Measurements from ENCODE around the gene FBXO9. TPM values are rescaled to one million over a fixed set of nuclear protein-coding genes. Genes with fewer than 3 reads are reported as not detected.
A peak's percentile ranks its signal among the peaks of the same experiment; 100 is the strongest.

Gene FBXO9
- polyA plus RNA-seq, 5 donors, result 93.4 to 132 (median 108) TPM

DNA sequence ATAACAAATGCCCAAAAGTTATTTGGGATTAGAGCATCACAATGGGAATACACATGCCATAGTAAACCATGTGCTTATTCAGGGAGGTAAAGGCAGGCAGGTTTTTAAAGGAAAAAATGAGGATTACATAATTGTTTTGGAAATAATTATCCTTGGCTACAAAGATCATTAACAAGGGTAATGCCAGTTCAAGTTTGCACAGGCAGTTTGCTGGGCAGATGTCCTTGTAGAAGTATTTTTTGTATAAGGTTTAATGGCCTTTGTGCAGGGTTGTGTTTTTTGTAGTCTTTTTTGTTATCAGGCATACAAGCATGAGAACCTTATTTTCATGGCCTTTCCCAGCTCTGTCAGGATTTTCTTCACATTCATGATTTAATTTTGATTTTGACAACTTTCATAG, 24.7 kb downstream of the FBXO9 start:
- DNase-seq, result no peak

DNA sequence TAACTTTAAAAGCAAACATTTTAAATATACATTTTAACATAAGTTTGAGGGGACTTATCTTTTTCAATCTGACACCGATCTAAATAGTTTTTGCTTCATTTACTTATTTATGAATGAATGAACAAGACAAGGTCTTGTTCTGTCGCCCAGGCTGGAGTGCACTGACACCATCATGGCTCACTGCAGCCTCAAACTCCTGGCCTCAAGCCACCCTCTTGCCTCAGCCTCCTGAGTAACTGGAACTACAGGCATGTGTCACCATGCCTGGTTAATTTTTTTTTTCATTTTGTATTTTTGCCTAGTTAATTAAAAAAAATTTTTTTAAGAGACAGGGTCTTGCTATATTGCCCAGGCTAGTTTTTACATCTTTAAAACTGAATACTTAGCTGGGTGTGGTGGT, 25.4 kb downstream of the FBXO9 start:
- no peak for DNase-seq

DNA sequence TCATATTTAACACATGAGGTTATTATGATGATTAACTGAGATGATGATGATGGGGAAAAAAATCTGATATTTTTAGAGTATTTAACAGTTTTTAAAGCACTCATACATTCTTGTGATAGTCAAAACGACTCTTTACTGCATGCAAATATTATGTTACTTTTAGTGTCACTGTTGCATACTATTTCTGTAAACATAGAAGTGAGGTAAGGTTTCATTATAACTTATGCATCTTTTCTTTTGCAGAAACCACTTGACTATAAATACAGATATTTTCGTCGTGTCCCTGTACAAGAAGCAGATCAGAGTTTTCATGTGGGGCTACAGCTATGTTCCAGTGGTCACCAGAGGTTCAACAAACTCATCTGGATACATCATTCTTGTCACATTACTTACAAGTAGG, 30.1 kb downstream of the FBXO9 start:
- DNase-seq, result no peak

DNA sequence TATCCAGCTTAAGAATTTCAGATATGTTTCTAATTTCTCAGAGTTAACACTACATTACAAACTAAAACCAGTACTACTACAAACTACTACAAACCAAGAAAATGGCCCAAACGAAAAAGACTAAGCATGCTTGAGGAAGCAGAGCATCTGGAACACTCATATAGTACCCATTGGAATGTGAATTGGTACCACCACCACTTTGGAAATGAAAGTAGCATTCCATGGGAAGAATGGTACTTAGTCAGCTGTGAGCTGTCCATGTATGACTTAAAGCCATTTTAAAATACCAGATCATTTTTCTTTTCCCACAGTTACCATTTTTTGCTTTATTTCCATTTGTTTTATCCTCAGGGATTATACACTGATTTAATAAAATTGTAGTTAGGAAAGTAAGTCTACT, 30.5 kb downstream of the FBXO9 start:
- DNase-seq, result no peak

DNA sequence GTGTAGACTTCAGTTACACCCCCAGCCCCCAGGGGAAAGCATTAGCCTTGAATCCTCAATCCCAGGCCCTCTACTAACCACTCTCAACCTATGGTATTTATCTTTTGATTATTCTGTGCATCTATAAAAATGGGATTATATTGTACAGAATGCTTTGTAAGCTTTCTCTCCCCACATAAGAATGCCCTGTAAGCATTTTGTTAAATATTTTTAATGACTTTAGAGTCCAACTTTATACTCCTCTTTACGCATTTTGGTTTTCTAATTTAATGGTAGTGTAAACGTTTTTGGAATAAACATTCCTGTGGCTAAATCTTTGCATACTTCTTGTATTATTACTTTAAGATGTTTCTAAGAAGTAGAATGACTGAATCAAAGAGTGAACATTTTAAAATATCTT, 35.4 kb downstream of the FBXO9 start:
- DNase-seq, result no peak

DNA sequence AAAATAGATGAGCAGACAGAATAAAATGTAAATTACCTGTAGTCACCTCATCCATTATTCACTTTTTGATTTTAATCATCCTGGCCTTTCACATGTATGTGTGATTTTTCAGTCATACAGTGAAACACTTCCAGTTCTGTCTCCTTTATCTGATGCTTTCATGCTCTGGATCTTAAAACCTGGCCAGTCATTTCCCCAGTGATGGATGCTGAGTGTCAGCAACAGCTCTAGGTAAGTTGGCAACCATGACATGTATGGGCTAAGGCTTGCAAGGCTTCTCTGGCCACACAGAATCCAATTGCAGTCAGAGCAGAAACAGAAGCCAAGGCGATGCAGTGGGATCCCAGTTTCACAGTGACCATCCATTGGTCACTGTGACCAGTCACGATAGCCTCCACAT, 35.8 kb downstream of the FBXO9 start:
- no peak for DNase-seq

DNA sequence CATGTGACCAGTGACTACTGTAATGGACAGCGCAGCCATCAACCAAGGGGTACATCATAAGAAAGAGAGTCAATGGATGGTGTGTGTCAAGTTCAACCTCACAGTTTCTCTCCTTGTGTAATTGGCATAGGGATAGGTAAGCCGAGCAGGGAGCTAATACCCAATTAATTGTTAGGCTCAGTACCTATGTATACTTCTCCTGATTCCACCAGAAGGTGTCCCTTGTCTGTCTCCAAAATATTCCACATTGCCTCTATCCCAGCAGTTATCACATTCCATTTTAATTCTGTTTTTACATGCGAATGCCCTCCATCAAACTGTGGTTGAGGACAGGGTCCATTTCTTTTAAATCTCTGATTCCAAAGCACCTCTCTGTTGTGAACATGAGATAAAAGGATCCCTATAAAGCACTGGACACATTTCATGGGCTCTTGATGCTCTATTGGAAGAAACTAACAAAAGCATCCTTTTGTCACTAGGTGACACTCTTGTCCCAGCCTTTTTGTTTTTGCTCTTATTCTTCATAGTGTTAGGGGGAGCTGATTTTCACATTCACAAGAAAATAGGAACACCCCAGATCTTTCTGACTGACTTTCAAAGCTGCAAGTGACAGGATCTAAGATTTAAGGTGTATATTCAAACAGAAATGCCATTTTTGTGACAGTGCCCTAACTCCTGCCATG, 38.9 kb downstream of the FBXO9 start:
- DNase-seq, result no peak

DNA sequence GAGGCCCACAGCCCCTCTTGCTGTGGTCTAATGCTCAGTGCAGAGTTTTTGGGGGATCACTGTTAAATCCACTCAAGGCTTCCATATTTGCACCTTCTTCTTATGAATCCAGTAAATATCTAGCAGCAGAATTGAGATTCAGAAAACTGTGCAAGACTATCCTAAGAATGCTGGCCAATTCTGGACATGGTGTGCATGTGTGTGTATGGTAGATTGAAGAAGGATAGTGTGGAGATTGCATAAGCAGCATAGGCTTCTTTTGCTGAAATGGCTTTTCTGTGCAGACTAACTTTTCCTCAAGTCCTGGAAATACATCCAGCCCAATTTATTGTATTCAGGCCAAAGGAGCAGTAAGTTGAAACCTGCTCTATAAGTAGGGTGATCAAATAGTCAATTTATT, 39.7 kb downstream of the FBXO9 start:
- no peak for DNase-seq

DNA sequence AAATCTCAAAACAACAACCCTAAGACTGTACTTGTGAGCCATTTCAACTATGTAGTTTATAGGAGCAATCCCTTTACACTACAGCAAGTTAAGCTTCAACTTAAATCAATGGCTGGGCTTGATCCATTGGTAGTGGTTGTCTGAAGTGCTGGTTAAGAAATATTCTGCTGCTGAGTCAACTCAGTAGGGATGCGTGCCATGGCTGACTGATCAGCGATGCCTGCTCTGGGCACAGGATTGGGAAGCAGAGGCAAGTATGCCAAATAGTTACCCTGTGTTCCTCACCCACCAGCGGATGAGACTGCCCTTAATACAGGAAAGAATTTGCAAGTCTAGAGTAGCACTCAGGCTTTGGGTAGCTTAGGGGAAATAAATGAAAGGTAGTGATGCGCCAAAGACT, 41.9 kb downstream of the FBXO9 start:
- DNase-seq, result no peak

DNA sequence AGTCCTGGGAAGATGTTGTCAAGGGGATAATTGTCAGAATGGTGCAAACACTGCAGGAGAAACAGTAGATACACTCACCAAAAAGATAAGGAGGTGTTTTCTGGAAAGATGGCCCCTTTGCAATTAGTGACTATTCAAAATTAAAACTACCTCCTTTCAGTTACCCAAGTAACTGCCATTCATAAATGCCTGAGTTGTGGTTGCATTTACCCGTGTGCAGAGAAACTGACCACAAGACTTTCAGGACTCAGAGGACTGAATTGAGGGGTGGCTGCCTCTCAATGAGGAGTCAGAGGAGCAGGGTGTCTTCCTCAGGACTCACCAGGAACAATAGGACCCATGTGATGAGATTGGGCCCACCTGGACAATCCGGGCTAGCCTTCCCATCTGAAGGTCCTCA, 44.4 kb downstream of the FBXO9 start:
- DNase-seq, result no peak

DNA sequence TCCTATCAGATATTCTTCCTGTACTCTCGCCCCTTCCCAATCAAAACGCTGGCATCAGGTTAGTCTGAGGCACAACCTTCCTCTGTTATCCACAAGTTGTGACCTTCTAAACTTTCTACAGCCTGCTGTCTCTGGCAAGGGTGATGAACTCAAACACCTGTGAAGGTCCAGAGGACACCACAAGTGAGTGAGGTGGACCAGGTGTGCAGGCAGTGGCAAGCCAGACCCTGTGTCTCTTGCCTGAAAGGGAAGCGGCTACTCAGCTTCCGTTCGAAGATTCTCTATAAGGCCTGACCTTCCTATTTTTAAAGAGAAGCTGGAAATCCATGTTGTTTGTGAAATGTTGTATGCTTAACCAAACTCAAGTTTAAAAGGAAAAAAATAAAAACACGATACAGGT, 46.7 kb downstream of the FBXO9 start:
- no peak for DNase-seq

DNA sequence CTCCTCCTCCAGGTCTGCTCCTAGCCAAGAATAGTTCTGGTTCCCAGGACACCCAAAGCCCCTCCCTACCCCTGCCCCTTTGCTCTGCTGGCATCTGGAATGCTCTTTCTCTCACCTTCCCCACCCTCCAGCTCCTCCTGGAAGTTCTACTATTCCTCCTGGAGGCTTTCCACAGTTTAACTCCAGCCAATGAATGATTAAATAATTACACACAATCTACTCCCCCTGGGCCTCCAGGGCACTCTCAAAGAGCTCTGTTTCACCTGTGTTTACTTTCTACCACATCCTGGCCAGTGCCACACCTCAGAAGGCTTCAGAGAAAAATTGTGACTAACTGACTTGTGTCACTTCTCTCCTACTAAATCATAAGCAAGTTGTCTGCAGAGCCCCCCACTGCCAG, 47.2 kb downstream of the FBXO9 start:
- peak; percentile 9 to 13 for DNase-seq

DNA sequence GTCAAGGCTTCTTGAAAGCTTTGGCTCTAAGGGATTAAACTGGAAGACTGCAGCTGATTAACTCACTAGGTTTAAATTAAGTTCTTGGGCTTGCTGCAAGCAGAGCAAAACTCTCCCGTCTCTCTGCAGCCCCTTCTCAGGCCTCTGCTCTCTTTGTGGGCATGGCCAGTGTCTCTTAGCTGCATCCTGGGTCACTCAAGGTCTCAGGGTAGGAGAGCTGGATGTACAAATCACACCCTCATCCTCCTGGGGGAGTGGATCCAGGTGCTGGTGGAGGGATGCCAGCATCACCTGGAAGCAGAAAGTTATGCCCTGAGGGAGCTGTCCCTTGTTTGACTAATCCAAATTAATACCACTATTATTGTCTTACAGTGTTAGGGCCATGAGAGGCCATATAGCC, 47.7 kb downstream of the FBXO9 start:
- no peak for DNase-seq

DNA sequence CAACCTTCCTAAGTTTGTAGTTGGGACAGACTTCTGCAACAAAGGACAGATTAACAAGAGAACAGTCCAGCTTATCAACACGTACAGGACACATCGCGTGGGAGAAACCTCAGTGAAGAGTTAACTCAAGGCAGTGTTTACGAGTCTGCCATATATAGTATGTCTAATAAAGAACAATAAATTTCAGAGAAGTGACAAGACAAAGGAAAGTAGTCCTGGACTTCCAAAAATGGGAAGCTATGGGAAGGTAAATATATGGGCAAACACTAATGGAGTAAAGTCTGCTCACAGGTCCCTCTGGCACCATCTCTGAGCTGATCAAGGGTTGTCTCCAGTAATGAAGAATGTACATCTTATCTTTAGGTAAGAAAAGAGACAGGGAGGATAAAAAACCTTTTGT, 48.5 kb downstream of the FBXO9 start:
- DNase-seq, result no peak

DNA sequence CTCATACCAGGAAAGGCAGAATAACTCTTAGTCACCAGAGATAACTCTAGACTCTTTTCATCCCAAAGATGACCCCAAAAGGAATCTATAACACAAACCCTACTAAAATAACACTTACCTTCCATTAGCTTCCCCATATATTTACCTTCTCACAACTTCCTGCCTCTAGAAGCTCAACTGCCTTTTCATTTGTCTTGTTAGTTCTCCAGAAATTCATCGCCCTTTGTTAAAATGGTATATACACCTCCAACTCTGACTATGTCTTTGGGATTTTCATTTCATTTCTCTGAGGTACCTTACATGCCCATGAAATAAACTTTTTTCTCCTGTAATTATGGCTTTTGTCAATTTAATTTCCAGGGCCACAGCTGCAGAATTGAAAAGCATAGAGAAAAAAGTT, 49.9 kb downstream of the FBXO9 start:
- no peak for DNase-seq

DNA sequence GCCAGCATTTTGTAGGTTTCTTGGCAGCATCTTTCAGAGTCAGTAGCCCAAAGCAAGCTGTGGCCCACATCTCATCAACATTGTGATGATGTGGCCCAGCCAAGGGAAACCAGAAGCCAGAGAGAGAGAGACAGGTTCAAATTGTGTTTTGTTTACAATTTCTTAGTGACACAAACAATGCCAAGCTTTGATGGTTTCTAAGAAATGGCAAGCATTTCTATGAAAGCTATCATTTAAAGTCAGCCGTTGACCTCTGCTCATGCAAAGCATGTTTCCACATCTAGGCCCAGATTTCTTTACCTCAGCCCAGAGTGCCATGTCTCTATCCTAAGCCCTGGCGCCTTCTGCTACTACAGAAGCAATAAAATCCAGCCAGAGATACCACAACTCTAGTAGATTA, 50.5 kb downstream of the FBXO9 start:
- no peak for DNase-seq

DNA sequence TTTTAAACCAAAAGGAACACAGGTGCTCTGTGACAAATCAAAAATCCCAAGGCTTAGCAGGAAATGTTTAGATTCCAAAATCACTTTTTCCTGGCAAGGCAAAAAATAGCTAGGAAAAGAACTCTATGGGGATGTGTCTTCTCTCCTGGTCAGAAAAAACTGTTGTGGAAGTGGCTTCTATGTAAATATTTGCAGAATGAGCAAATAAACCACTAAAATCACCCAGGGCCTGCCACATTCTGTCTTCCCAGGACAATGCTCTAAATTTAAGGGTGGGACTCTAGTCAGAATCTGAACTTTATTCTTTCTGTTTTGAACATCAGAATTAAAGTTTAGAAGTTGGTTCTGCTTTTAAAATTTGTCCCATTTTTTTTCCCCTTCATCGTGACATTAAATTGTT, 54.1 kb downstream of the FBXO9 start:
- DNase-seq, result no peak

DNA sequence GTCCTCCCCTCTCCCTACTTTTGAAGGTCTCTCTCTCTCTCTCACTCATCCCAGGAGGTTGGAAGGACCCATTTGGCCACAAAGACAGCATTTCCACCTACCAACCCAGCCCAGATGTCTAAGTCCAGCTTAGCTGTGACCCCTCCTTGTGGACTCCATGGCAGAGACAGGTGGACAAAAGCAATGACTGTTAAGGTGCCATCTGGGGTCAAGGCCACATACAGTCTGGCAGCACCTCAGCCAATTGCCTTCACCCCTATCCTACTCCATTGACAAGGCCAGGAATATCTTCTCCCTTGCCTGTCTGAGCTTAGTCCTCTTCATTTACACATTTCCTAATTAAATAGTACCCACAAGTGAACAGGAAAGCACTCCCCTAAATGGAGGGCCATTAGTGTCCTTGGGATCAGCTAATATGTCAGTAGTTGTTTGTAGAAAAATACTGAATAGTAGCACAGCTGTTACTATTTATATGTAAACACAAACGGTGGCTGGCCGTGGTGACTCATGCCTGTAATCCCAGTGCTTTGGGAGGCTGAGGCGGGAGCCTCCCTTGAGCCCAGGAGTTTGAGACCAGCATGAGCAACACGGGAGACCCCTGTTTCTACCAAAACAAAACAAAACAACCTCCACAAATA, 54.7 kb downstream of the FBXO9 start:
- DNase-seq, result no peak

DNA sequence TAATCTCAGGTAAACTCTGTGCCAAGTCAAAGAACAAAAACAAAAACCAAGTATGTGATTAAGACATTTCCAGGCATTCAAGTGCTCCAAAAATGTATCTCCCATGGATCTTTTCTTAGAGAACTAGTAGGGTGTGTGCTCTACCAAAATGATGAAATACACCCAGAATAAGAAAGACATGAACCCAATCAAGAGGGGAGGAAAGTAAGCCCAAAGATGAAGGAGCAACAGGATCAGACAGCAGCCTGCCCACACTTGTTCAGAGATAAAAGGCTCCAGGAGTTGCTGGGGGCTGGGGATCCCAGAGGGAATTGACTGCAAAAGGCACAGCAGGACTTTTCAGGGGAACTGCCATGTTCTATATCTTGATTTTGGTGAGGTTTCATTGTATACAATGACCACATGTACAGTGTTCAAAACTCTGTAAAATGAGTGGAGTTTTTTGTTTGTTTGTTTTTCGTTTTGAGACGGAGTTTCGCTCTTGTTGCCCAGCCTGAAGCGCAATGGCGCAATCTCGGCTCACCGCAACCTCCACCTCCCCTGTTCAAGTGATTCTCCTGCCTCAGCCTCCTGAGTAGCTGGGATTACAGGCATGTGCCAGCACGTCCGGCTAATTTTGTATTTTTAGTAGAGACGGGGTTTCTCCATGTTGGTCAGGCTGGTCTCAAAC, 59.1 kb downstream of the FBXO9 start:
- DNase-seq, result no peak

DNA sequence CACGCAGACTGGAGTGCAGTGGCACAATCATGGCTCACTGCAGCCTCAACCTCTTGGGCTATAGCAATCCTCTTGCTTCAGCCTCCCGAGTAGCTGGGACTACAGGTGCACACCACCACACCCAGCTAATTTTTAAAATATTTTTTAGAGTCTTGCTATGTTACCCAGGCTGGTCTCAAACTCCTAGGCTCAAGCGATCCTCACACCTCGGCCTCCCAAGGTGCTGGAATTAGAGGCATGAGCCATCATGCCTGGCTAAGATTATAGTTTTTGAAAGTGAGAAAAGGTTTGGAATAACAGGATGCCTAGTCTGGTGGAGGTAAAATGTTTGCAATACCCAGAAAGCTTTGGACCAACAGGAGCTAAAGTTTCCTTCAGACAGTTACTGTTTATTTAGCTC, 60.1 kb downstream of the FBXO9 start:
- DNase-seq, result no peak

DNA sequence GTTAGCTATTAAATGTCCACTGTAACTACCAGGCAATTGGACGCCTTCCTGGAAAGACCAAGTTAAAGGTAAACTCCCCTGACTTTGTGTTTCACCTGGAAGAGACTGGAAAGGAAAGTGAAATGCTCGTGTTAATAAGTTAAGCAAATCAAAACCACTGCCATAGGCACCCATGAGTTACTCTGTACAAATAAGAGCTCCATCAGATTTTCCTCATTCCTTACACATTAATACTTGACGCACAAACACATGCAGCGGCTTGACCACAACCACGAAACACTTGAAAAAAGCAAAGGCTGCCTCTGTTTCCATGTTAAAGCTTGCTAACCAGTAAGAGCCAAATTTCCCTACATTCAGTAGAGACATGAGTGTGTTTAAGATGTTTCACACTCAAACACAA, 63.6 kb downstream of the FBXO9 start:
- no peak for DNase-seq

DNA sequence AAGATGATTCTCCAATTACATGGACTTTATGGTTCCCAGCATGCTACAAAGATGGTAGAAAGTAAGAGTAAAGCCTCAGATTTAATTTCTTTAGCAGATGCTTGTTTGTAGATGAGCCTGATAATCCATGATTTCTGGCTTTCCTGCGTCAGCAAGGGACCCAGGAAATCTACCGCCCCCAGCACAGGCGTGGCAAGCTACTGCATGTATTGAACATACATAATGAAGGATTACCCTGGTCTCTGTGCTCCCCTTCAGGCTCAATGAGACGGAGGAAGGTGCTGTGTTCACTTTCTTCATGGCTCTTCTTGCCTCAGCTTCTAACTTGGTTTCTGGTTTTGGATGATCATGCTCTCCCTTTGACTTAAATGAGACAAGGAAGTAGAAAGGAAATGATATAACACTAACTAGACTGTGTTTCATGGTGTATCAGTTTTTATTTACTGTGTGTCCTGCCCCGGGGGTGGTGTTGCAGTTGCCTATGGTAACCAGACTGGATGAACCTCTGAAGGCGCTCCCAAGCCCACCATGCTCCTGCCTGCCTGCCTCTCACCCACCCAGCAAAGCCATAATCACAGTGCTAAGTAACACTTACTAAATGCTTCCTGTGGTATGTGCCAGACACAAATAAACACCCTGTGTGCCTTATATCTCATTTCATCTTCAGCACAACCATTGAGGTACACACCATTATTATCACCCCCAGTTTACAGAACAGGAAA, 65.5 kb downstream of the FBXO9 start:
- DNase-seq, result no peak

DNA sequence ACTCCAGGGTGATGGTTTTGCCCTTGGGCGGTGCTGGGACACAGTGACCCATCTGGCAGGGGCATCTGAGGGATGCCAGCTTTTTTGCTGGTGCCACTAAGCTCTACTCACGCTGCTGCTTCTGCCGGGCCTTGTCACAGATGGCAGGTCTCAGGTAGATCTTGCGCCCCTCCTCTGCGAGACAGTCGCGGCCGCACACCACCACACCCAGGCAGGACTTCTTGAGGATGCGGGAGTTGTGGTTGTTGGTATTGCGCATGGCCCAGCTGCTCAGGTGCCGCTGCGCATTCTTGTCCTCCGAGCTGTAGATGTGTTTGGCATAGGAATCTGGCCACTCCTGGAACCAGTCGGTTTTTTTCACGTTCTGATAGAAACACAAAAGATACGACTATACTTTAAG, 68.8 kb downstream of the FBXO9 start:
- no peak for DNase-seq

Data from right lung (tissue), 5 donors.